SU-DHL-6 (cell line): ENCODE measurements around the gene SDK2.

ENCODE experiments used
- H2AFZ ChIP-seq: fragments of 200-600 bp; sonication (generic); 2 replicates; pipeline ENCODE4 v1.6.1; 2014; ENCODE audit warnings: low read depth, mild to moderate bottlenecking, moderate library complexity, mixed read lengths, antibody characterized with exemption, low read length; ENCODE audit not compliant: severe bottlenecking
- H3F3A ChIP-seq: fragments of 200-600 bp; shearing (Covaris generic); 2 replicates; pipeline ENCODE4 v1.6.0; 2016; ENCODE audit warnings: antibody characterized with exemption, mild to moderate bottlenecking; ENCODE audit not compliant: insufficient read depth
- H3K27ac ChIP-seq: fragments of 200-600 bp; sonication (generic); 2 replicates; pipeline ENCODE4 v1.5.1; 2016; ENCODE audit warnings: low read depth, mild to moderate bottlenecking, low read length, moderate library complexity, mixed read lengths
- H3K27me3 ChIP-seq: fragments of 200-600 bp; sonication (generic), shearing (Covaris generic); 2 replicates; pipeline ENCODE4 v1.6.0; 2014; ENCODE audit warnings: mild to moderate bottlenecking, low read length
- H3K36me3 ChIP-seq: fragments of 200-600 bp; sonication (generic); 2 replicates; pipeline ENCODE4 v1.6.1; 2014; ENCODE audit warnings: mild to moderate bottlenecking, low read length, mixed read lengths
- H3K4me2 ChIP-seq: fragments of 300-600, 200-600 bp; shearing (Covaris generic), sonication (generic); 2 replicates; pipeline ENCODE4 v1.6.0; 2014; ENCODE audit warnings: low read length, low read depth, mild to moderate bottlenecking; ENCODE audit not compliant: poor library complexity, severe bottlenecking
- H3K4me3 ChIP-seq: fragments of 200-600 bp; sonication (generic); 2 replicates; pipeline ENCODE4 v1.5.1; 2014; ENCODE audit warnings: antibody characterized with exemption, low read length, mild to moderate bottlenecking, mixed read lengths; ENCODE audit not compliant: insufficient read depth, poor library complexity, severe bottlenecking
- H3K79me2 ChIP-seq: fragments of 200-600 bp; sonication (generic); 2 replicates; pipeline ENCODE4 v1.6.1; 2014; ENCODE audit warnings: mild to moderate bottlenecking, low read length, moderate library complexity; ENCODE audit not compliant: insufficient read depth
- H3K9ac ChIP-seq: fragments of 200-600 bp; sonication (generic); 2 replicates; pipeline ENCODE4 v1.7.0; 2014; ENCODE audit warnings: mild to moderate bottlenecking, low read length
- H3K9me2 ChIP-seq: fragments of 200-600 bp; sonication (generic); replicated peaks from 2 replicates; pipeline ENCODE4 v1.6.1; 2014; ENCODE audit warnings: low read length; ENCODE audit not compliant: insufficient read depth
- H3K9me3 ChIP-seq: fragments of 200-600 bp; sonication (generic); 2 replicates; pipeline ENCODE4 v1.6.1; 2014; ENCODE audit warnings: low read length, mixed read lengths; ENCODE audit not compliant: insufficient read depth
- H4K20me1 ChIP-seq: fragments of 200-600 bp; sonication (generic); 2 replicates; pipeline ENCODE4 v1.6.1; 2014; ENCODE audit warnings: low read depth, mild to moderate bottlenecking, antibody characterized with exemption, low read length, moderate library complexity, mixed read lengths
- EZH2phosphoT487 ChIP-seq: fragments of 200-600 bp; sonication (generic), shearing (Covaris generic); conservative IDR thresholded peaks from 2 replicates; pipeline ENCODE4 v1.6.1; 2018; ENCODE audit warnings: mild to moderate bottlenecking, antibody characterized with exemption, low read length, moderate library complexity, mixed read lengths
- TF ChIP-seq, protein P1 (sequence below): fragments of 200-600 bp; sonication (generic); IDR thresholded peaks from one replicate; pipeline ENCODE4 v1.5.1; 2017; ENCODE audit warnings: antibody characterized with exemption, mild to moderate bottlenecking, low read length, moderate library complexity; ENCODE audit not compliant: insufficient read depth, poor library complexity, severe bottlenecking

SDK2 gene

GRCh38 chr17:73648974-73649373 lies 4.7 kb upstream of the SDK2 start:
- Histone ChIP-seq H3K27ac (no peak overlapping the region), H3K27me3 (no peaks in the 10 kb centered on the region), H3K4me2 (no peak overlapping the region), H3K9me2 (no peaks in the 10 kb centered on the region), H4K20me1 (no peaks in the 10 kb centered on the region), H3K9ac (no peak overlapping the region), H3K9me3 (peaks cover 6% of the 10 kb centered on the region), H3K79me2 (no peaks in the 10 kb centered on the region), H2AFZ (no peak overlapping the region), H3F3A (no peaks in the 10 kb centered on the region), H3K36me3 (peaks cover under 1% of the 10 kb centered on the region; the same call in 1 of the 2 replicates), H3K4me3 (no peak overlapping the region)
- TF ChIP-seq, protein P1, sequence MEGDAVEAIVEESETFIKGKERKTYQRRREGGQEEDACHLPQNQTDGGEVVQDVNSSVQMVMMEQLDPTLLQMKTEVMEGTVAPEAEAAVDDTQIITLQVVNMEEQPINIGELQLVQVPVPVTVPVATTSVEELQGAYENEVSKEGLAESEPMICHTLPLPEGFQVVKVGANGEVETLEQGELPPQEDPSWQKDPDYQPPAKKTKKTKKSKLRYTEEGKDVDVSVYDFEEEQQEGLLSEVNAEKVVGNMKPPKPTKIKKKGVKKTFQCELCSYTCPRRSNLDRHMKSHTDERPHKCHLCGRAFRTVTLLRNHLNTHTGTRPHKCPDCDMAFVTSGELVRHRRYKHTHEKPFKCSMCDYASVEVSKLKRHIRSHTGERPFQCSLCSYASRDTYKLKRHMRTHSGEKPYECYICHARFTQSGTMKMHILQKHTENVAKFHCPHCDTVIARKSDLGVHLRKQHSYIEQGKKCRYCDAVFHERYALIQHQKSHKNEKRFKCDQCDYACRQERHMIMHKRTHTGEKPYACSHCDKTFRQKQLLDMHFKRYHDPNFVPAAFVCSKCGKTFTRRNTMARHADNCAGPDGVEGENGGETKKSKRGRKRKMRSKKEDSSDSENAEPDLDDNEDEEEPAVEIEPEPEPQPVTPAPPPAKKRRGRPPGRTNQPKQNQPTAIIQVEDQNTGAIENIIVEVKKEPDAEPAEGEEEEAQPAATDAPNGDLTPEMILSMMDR, result no peak
- TF ChIP-seq EZH2phosphoT487, result no peak

DNA sequence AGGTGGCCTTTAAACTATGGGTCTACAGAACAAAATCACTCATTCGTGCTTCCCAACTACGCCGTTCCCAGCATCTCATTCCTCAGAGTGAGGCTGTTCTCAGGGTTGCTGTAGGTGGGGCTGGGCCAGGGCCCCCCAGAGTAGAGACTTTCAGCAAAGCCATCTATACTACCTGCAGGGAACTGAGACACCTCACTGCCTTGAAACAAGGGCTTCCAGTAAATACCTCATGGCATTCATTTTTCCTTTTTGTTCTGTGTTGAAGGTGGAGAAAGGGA lies 4.2 kb upstream of the SDK2 start:
- no peaks in the 10 kb centered on the region for H3K27me3 ChIP-seq
- H3K4me2 ChIP-seq, result no peak overlapping the region
- H4K20me1 ChIP-seq, result no peaks in the 10 kb centered on the region
- H3K27ac ChIP-seq, result no peak overlapping the region
- no peaks in the 10 kb centered on the region for H3K36me3 ChIP-seq
- H2AFZ ChIP-seq, result no peak overlapping the region
- no peaks in the 10 kb centered on the region for H3K9me2 ChIP-seq
- H3K79me2 ChIP-seq, result no peaks in the 10 kb centered on the region
- no peak for TF ChIP-seq EZH2phosphoT487
- TF ChIP-seq, protein P1, result no peak
- H3K9ac ChIP-seq, result no peak overlapping the region
- H3K4me3 ChIP-seq, result no peak overlapping the region
- H3F3A ChIP-seq, result no peaks in the 10 kb centered on the region
- 0 out of 2 replicates have a peak, but pooled peaks cover 1% of the 10 kb centered on the region for H3K9me3 ChIP-seq

DNA sequence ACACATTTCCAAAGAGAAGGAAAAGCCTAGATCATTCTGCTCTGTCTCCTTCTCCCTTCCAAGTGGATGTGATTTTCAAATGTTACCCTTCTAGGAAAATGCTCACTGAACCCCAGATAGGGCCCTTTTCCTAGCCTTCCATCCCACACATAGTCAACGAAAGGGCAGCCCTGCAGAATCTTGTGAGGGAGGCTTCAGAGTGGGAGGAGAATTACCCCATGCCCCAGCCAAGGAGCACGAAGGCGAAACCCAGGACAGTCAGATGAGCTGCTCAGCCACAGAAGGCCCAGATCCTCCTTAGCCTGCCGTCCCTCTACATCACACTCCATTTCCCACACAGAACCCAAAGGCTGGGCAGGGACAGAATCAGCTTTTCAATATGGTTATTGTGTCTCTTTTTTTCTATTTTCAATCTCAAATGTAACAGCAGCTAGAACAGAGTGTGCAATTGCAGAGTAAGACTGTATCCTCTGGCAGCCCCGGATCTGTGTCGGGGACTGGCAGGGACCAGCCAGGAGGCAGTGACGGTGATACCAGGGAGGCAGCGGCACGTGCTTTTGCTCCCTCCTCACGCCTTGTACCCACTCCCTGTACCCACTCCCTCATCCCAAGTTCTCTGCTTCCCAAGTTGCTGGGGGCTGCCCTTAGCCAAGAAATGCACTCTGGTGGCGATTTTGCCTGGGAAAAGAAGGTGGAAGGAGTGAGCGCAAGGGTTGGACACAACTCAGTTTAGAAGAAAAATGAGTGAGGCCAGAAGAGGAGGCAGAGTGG lies 3.7 kb upstream of the SDK2 start:
- Histone ChIP-seq H3K36me3 (no peaks in the 10 kb centered on the region), H3K9ac (no peak overlapping the region), H4K20me1 (no peaks in the 10 kb centered on the region), H3F3A (no peaks in the 10 kb centered on the region), H3K9me2 (no peaks in the 10 kb centered on the region), H3K79me2 (no peaks in the 10 kb centered on the region), H3K27me3 (no peaks in the 10 kb centered on the region), H3K27ac (no peak overlapping the region), H3K4me2 (no peak overlapping the region), H3K4me3 (no peak overlapping the region), H3K9me3 (no peaks in the 10 kb centered on the region), H2AFZ (no peak overlapping the region)
- no peak for TF ChIP-seq EZH2phosphoT487
- TF ChIP-seq, protein P1, result no peak
